ENCODE results near the gene AGER.
"Not testable (repeated sequence)": the region's sequence is repeated elsewhere in the genome, so short reads cannot be mapped to it uniquely, and the experiment has no call there.

Gene AGER

GRCh38 chr6:32184084-32184640 is at the start of gene AGER:
Gene AGER, minus strand, starts transcription at chr6:32184253. Its CDS starts 31 bp downstream, at chr6:32184222.
- FAIRE-seq = no peak

- no peak for FAIRE-seq
Measured at GRCh38 chr6:32226434-32226833, 42.4 kb upstream of the AGER start.

GRCh38 chr6:32224696-32225095 is 40.6 kb upstream of the AGER start:
- FAIRE-seq = no peak

GRCh38 chr6:32223258-32224235 is 39.5 kb upstream of the AGER start, which contains the start of gene NOTCH4:
Gene NOTCH4, minus strand, starts transcription at chr6:32224067. Its CDS starts 139 bp downstream, at chr6:32223928.
- no peak for FAIRE-seq

GRCh38 chr6:32222333-32223230 is 38.5 kb upstream of the AGER start:
- FAIRE-seq = no peak

GRCh38 chr6:32220021-32220420 is 36.0 kb upstream of the AGER start:
- FAIRE-seq = no peak

- FAIRE-seq = no peak
Measured at GRCh38 chr6:32218167-32218566, 34.1 kb upstream of the AGER start.

GRCh38 chr6:32216998-32217397 is 32.9 kb upstream of the AGER start:
- no peak for FAIRE-seq

- no peak for FAIRE-seq
Measured at GRCh38 chr6:32216285-32216684, 32.2 kb upstream of the AGER start.

GRCh38 chr6:32215617-32216016 is 31.6 kb upstream of the AGER start:
- no peak for FAIRE-seq

- no peak for FAIRE-seq
Measured at GRCh38 chr6:32214126-32214525, 30.1 kb upstream of the AGER start.

- no peak for FAIRE-seq
Measured at GRCh38 chr6:32213649-32214048, 29.6 kb upstream of the AGER start.

GRCh38 chr6:32212076-32212760 is 28.2 kb upstream of the AGER start:
- FAIRE-seq = no peak

GRCh38 chr6:32211432-32211831 is 27.4 kb upstream of the AGER start:
- FAIRE-seq = not testable (repeated sequence)

- no peak for FAIRE-seq
Measured at GRCh38 chr6:32210191-32210601, 26.1 kb upstream of the AGER start.

GRCh38 chr6:32208996-32209395 is 24.9 kb upstream of the AGER start:
- FAIRE-seq = no peak

- no peak for FAIRE-seq
Measured at GRCh38 chr6:32204268-32204715, 20.2 kb upstream of the AGER start.

GRCh38 chr6:32203426-32204267 is 19.6 kb upstream of the AGER start:
- no peak for FAIRE-seq

- no peak for FAIRE-seq
Measured at GRCh38 chr6:32202186-32202585, 18.1 kb upstream of the AGER start.

GRCh38 chr6:32200711-32201475 is 16.8 kb upstream of the AGER start:
- FAIRE-seq = no peak

- FAIRE-seq = no peak
Measured at GRCh38 chr6:32198866-32199265, 14.8 kb upstream of the AGER start.

All from TTC549 (cell line).